AG09309 (cell line): ENCODE results near the gene SLC24A3.

Experiments
- DNase-seq: peaks from one replicate; pipeline ENCODE4 v3.0.0-alpha.2; 2010; ENCODE audit warnings: low read depth
- H3K4me3 ChIP-seq: 2 replicates; pipeline ENCODE4 v1.5.1; 2011; ENCODE audit warnings: mild to moderate bottlenecking, low read depth, low read length, moderate library complexity; ENCODE audit not compliant: control insufficient read depth
- CTCF ChIP-seq: IDR thresholded peaks from 2 replicates; pipeline ENCODE4 v1.5.1; 2011; ENCODE audit warnings: mild to moderate bottlenecking, low read depth, low read length, inconsistent platforms; ENCODE audit not compliant: insufficient read depth, control insufficient read depth; ENCODE audit errors: missing control alignments

The SLC24A3 gene

DNA sequence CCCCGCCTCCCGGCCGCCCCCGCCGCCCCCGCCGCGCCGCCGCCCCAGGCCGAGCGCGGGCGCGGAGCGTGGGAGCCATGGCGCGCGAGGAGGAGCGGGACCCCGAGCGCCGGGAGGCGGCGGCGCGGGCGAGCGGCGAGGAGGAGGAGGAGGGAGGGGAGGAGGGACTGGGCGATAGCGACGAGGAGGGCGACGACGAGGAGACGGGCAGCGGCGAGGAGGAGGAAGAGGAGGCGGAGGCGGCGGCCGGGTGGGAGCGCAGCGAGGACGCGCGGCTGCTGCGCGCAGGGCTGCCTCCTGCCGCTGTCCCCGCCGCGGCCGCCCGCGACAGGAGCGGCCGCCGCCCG is at the start of gene SLC24A3:
Gene SLC24A3 (plus strand): TSS at position 174 of the 347 bp plus-strand sequence.
- TF ChIP-seq CTCF = no peak
- no peak for DNase-seq
- peak within 1 kb of the TSS; percentile 45 for H3K4me3 ChIP-seq

DNA sequence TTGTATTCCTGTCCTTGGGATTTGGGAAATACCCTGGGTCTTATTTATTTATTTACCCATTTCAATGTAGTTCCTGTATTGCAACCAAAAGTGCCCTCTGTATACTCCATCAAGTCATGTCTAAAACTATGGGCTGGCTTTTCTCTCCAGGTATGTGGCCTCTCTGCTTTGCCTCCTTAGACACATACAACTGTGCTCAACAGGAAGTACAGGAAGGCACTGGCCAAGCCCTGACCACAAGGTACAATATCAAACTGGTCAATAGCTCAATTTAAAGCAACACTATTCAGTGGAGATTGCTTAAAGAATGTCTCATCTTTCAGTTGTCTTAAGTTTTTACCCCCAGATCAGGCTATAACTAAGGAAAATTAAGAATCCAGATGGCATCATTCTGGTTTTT is 42.3 kb upstream of the SLC24A3 start:
- no peak for DNase-seq
- H3K4me3 ChIP-seq = no peak overlapping the region
- TF ChIP-seq CTCF = no peak

GRCh38 chr20:19172637-19173036 is 39.8 kb upstream of the SLC24A3 start:
- DNase-seq = no peak
- TF ChIP-seq CTCF = no peak
- no peak overlapping the region for H3K4me3 ChIP-seq

DNA sequence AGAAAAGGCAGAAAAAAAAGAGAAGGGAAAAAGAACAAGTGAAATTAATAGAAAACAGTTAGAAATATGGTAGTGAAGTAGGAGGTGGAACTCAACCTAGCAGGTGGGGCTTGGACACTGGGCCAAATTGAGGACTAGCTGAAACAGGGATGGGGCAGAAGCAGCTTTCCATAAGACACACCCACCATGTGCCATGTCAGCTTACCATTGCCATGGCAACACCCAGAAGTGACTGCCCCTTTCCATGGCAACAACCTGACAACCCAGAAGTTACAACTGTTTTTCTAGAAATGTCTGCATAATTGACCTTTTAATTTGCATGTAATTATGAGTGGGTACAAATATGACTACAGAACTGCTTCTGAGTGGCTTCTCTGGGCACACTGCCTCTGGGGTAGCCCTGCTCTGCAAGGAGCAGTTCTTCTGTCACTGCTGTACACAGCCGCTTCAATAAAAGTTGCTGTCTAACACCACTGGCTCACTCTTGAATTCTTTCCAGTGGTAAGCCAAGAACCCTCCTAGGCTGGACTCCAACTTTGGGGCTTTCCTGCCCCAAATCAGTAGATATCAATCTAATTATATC is 35.9 kb upstream of the SLC24A3 start:
- no peak overlapping the region for H3K4me3 ChIP-seq
- TF ChIP-seq CTCF = no peak

GRCh38 chr20:19181552-19181951 is 30.9 kb upstream of the SLC24A3 start:
- no peak overlapping the region for H3K4me3 ChIP-seq
- TF ChIP-seq CTCF = no peak
- DNase-seq = no peak

More for the DNA sequence above, 35.9 kb upstream of the SLC24A3 start:
- DNase-seq = no peak

GRCh38 chr20:19185083-19185482 is 27.4 kb upstream of the SLC24A3 start:
- TF ChIP-seq CTCF = no peak
- no peak for DNase-seq
- H3K4me3 ChIP-seq = no peak overlapping the region

DNA sequence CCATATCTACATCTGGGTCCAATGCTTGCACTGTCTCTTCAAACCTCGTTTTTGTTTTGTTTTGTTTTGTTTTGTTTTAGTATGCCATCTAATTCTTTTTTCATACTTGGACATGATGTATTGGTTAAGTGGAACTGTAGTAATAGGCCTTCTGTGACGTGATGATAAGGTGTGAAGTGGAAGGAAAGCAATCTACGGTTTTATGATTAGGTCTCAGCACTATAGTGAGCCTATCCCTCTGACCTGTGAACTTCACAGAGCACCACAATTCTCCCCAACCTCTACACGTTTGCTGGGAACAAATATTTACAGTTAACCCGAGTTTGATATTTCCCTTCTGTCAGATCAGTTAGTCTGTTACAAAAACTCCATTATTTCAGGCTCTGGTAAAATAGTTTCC is 19.1 kb upstream of the SLC24A3 start:
- no peak overlapping the region for H3K4me3 ChIP-seq
- no peak for TF ChIP-seq CTCF
- no peak for DNase-seq
